CD4-positive, alpha-beta T cell treated with Interleukin-4 for 4 hours (primary cell): ENCODE data around the gene TNFRSF25.
"Not testable (repeated sequence)": the region's sequence is repeated elsewhere in the genome, so short reads cannot be mapped to it uniquely, and the experiment has no call there.

Experiments used
- DNase-seq: peaks from one replicate; pipeline ENCODE4 v3.0.0-alpha.2; 2020

TNFRSF25 gene

DNA sequence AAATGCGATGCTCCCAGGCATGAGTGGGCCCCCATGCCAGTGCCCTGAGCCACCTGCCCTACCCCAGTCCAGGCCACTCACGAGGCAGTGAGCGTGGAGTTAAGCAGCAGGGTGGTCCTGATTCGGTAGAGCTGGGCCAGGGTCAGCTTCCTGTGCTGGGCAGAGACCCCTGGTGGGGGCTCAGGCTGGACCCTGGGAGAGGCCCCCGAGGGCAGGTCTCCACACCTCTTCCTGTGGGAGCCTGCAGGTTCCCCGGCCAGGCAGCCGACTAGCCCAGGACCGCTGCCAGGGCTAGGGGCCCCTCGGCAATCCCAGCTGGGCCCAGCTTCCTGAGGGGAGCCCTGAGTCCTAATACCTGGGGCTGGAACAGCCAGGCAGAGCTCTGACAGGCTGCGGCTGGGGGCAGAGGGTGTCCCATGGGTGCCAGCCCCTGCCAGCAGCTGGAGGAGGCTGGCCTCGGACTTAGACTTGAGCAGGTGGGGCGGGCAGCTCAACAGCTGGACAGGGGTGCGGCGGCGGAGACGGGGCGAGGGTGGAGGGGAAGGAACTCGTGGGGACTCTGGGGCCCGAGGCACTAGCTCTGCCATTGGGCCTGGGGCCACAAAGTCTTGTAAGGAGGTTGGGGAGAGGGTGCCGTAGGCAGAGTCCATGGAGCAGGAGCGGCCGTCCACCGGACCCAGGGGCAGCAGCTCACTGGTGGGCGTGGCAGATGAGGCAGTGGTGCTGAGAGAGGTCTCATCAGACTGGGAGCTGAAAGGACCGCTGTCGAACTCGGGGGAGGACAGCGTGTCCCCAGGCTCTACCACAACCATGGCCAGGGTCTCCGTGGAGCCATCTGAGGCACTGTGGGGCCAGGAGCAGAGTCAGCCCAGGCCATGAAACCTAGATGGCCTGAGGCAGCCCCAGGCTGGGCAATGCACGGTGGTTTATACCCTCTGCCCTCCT lies 2.0 kb upstream of the TNFRSF25 start:
- DNase-seq: no peak

- DNase-seq: no peak
Measured at GRCh38 chr1:6467224-6467623, 1.3 kb upstream of the TNFRSF25 start.

GRCh38 chr1:6466751-6467150 lies 778 bp upstream of the TNFRSF25 start:
- no peak for DNase-seq

GRCh38 chr1:6465461-6466005 lies 440 bp downstream of the TNFRSF25 start:
- peak; percentile 43 for DNase-seq

- DNase-seq: no peak
Measured at GRCh38 chr1:6464915-6465314, 1.1 kb downstream of the TNFRSF25 start.

- DNase-seq: peak; percentile 55
Measured at GRCh38 chr1:6464514-6464836, 1.5 kb downstream of the TNFRSF25 start.

- DNase-seq: no peak
Measured at GRCh38 chr1:6463120-6463412, 2.9 kb downstream of the TNFRSF25 start.

GRCh38 chr1:6462412-6463119 lies 3.4 kb downstream of the TNFRSF25 start:
- DNase-seq: no peak

DNA sequence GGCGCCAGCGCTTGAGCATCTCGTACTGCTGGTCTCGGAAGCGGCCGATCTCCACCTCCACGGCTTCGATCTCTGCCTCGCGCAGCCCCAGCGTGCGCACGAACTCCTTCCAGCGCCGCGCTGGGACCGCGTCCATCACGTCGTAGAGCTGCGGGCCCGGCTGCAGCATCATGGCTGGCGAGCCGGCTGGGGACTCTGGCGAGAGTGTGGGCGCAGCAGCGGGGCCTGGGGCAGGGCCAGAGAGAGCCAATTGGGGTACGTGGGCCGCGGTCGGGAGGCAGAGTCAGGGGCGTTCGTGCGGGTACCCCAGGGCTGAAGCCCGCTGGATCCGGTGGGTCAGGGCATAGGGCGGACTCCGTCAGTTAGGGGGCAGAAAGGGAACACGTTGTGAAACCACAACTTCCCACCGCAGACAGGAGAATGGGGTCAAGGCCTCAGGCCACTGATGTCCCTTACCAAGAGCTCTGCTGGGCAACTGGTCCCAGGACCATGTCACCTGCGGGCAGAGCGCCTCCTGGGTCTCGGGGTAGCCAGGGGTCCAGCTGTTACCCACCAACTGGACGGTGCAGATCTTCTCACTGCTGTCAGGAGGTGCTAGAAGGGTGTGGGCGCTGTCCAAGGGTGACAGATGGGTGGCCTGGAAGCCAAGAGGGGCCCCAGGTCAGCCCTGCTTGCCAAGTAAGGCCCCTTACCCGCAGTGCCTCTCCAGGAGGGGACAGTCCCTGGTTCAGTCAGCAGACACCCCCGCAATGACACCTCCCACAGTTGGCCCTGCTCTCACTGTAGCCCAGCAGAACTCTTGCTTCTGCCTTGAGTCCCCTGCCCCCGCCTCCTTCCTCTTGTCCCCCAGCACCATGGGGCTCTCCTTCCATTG lies 4.2 kb downstream of the TNFRSF25 start:
- no peak for DNase-seq

DNA sequence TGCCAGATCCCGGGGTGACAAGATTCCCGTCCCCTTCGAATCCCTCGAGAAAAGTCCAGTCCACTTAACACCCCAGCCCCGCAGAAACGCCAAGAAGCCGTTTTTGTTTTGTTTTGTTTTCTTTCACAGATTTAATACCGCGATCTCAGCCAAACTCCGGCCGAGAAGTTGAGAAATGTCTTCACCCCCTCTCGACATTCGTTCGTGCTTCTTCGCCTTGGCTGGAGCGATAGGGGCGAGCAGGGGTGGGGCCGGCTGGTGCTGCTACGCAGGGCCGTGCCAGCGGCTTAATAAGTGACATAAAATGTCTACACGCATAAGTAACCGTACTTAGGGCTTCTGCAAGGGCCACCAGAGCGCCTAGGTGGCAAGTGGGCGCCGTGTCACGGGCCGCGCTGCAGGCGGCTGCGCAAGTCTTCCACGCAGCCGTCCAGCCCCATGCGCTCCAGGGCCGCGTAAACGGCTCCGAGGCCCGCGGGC lies 4.9 kb downstream of the TNFRSF25 start:
- DNase-seq: no peak

- peak; percentile 96 for DNase-seq
Measured at GRCh38 chr1:6460301-6461050, 5.5 kb downstream of the TNFRSF25 start.

GRCh38 chr1:6459850-6460265 lies 6.1 kb downstream of the TNFRSF25 start:
- DNase-seq: peak; percentile 83

DNA sequence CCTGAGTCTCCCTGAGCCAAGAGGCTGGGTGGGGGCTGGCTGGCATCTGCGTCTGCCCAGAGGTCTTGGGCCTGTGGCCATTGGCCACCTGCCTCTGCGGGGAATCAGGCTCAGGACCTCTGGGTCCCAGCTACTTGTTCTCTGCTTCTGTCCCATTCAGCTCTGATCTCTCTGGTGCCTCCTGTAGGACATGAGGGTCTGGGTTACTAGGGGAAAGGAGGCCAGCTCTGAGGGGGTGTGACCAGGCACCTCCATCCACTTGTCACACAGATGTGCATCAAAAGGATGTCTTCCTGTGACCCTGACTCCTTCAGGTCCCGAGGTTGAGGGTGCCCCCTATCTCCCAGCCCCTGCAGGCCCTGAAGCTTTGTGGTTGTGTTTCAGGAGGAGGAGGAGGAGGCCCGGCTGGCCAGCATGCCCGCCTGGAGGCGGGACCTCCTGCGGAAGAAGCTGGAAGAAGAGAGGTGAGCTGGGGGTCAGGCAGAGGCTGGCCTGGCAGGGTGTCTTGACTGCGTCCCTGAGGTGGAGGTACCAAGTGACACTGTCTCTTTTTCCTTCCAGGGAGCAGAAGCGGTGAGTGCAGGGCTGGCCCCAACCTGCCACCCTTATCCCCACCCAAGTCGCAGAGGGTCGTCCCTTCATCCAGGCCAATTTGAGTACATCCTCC lies 9.0 kb downstream of the TNFRSF25 start:
- no peak for DNase-seq

DNA sequence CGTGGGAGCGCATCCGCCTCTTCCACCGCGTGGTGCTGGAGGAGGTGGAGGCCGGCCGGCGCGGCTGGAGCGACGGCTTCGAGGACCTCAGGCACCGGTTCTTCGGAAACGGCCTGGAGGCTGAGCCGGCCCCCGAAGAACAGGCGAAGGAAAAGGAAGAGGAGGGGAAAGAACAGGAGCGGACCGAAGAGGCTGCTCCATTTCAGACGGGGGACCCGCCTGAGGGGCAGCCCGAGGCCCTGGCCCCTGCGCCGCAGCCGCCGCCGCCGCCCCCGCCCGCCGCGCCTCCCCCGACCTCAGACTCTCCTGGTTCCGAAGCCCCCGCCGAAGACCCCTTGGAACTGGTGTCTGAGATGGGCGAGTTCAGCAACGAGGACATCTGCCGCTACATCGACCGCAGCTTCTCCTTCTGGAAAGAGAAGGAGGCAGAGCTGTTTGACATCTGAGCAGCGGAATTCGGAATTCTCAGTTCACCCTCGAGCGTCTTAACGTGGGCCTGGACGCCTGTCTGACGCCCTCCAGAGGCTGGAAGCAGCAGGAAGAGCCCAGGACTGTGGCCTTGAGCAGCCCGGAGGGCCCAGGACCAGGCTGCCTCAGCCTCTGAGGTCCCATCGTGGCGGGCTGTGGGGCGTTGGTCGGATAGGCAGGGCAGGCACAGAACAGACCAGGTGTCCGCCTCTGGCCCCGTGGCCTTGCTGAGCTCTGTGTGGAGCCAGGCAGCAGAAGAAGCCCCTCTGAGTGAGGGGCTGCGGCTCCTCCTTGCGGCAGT lies 10.0 kb downstream of the TNFRSF25 start:
- DNase-seq: not testable (repeated sequence)

DNA sequence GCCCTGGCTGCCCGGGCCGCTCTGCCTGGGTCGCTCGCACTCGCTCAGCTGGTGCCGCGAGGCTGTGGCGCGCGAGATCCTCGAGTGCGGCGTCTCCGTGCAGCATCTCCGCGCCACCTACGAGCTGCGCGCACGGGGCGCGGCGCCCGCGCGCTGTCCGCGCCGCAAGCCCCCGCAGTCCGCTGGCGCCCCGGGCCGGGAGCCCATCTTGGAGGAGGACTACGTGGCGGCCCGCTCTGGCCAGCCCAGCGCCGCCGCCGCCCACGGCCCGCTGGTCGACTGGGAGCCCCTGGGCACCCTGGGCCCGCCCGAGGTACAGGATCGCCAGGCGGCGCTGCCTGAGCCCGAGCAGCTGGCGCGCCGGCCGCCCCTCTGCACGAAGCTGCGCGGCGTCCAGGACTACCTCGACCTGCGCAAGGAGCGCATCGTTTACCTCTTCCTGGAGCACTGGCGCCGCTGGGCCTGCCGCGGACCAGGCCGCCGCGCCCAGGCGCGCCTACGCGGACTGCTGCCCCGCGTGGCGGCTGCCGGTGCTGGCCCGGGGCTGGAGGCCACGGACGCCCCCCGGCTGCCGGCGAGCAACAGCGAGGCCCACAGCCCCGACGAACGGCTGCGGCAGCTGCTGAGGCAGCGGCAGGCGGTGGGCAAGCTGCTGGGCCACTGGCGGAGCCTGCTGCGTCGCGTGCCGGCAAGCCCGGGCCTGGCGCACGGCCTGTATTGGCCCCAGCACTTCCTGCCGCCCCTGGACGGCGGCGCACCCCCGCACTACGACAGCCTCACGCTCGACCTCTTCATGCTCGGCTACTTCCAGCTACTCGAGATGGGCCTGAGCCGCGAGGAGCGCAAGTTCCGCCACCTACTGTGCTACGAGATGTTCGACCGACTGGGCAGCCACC lies 10.9 kb downstream of the TNFRSF25 start:
- DNase-seq: peak; percentile 43

GRCh38 chr1:6453895-6454855 lies 11.8 kb downstream of the TNFRSF25 start:
- not testable (repeated sequence) for DNase-seq

DNA sequence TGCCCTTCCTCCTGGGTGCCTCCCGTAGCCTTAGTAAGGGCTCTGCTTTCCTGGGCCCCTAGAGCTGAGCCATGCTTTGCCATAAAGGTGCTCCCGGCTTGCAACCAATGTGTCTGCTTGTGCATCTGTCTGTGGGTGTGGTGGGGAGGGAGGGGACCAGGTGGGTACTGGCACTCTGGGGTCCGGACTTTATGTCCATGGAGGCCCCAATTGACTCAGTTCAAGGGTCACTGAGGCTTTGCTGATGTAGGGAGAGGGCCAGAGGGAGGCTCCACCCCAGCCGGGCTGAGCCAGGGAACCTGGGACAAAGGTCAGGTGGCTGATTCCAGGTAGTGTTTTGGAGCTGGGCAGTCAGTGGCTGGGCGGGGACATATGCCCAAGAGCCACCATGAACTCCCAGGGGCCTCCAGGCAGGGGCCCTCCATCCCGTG lies 15.0 kb downstream of the TNFRSF25 start:
- no peak for DNase-seq

- DNase-seq: not testable (repeated sequence)
Measured at GRCh38 chr1:6450486-6450885, 15.5 kb downstream of the TNFRSF25 start.
